GM21529 (cell line): Measurements from ENCODE around the gene SYT6.

Source experiments
- ATAC-seq: cut with Tn5 transposase; IDR thresholded peaks from one replicate; pipeline ENCODE4 v1.9.1; 2021; ENCODE audit not compliant: unreplicated experiment

The SYT6 gene

GRCh38 chr1:114155706-114156105 is 2.0 kb upstream of the SYT6 start:
- no peak for ATAC-seq

DNA sequence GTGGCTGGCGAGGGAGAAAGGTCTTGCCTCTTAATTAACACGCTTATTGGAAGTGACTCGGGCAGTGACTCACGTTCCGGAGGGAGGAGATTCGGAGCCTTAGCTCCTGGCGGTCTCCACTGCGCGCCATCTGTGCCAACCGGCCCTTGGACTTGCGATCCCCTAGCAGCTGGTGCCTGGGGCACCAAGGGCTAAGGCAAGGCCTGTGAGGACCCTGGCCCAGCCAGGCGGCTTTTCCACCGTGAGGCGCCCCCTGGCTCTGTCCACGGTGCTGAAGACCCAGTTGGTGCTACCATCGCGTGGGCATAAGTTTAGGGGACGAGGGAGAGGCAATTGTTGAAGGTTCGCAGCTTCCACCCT is 1.3 kb upstream of the SYT6 start:
- ATAC-seq = no peak

- no peak for ATAC-seq
Measured at GRCh38 chr1:114154146-114154962, 685 bp upstream of the SYT6 start.

DNA sequence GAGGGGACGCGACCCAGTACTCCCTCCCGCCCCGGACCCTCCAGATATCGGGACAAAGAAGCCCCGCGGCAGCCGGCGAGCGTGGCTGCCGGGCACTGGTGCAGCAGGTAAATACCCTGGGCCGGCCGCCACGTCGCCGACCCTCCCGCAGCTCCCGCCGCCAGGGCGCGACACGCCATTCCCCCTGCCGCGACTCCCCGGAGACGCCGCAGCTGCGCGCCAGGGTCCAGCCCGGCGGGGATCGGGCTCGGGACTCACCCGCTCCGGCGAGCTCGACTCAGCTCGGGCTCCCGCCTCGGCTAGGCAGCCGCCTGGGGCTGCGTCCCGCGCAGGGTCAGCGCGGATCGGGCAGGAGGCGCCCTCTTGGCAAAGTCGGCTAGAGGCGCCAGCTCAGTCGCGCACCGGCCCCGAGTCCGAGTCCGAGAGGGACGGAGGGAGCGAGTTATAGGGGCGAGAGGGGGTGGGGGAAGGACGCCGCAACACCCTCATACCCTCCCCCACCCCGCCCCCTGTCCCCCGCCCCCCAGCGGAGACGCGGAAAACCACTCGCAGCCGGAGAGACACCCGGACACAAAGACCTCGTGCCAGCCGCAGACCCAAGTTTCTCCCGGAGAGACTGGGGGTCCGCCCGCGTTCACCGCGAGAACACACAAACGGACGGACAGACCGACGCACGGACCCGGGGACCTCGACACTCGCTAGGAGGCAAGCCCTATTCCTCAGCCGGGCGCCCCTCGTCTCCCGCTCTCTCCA is 985 bp downstream of the SYT6 start:
- no peak for ATAC-seq

DNA sequence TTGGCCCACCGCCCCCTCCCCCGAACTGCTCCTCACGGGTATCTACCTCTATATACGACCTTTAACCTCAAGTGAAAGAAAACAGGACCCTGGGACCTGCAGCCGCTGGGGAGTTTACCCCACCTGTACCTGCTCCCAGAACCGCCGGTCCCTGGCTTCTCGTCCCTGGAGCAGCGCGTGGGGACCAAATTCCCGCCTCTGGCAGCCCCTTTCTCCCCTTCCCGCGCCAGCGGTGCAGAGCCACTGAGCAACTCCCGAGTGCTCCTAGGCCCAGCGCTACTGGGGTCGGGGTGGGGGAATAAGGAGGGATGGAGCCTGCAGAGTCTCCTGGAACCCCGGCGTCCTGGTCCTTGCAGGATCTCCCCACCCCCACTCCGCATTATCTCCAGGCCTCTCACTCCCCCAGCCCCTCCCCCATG is 1.6 kb downstream of the SYT6 start:
- no peak for ATAC-seq

- no peak for ATAC-seq
Measured at GRCh38 chr1:114150016-114150415, 3.7 kb downstream of the SYT6 start.

- no peak for ATAC-seq
Measured at GRCh38 chr1:114149211-114149610, 4.5 kb downstream of the SYT6 start.

DNA sequence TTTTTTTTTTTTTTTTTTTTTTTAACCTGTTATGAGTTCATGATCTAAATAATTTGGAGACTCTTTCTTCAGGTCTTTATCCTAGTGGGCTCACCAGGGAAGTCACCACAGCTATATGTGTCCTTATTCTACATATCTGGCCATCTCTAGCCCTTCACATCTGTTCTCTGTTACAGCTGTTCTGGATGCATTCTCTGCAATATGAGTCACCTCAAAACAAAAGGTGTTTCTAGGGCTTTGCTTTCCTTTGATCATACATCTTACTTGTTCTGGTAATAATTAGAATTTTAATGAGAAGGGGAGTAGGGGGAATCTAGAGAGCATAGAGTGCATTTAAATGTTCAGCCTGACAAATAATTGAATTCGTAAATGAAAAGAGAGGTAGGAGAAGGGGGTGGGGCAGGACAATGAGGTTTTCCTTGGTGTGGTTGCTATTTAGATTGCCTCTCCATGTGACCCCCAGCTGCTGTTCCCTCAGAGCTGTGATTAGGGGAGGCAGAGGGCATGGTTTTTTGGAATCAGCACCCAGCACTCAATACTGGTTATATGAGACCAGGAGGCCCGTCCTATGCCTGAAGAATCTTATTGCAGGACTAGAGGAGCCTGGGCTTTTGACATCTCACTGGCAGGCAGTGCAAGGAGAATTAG is 8.0 kb downstream of the SYT6 start:
- no peak for ATAC-seq

GRCh38 chr1:114144016-114144415 is 9.7 kb downstream of the SYT6 start:
- ATAC-seq = no peak

- ATAC-seq = no peak
Measured at GRCh38 chr1:114139540-114139939, 14.1 kb downstream of the SYT6 start.

GRCh38 chr1:114137497-114137896 is 16.2 kb downstream of the SYT6 start:
- no peak for ATAC-seq

DNA sequence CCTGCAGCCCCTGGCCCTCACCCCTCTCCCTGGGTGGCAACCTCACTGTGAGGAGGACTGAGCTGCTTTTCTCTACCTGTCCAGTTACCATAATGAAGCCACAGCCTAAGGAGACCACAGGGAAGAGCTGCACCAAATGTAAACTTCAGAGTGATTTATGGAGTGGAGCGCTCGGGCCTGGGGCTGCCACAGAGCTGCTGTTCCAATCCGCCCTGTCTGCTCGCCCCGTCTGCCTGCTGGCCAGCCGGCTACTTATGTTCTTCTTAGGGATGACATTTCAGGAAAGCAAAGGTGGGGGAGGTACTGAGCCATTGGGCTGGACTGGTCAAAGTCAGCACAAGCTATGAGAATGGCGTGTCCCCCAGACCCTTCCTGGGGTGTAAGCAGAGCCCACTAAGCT is 17.9 kb downstream of the SYT6 start:
- ATAC-seq = no peak

GRCh38 chr1:114134518-114134917 is 19.2 kb downstream of the SYT6 start:
- ATAC-seq = no peak

- no peak for ATAC-seq
Measured at GRCh38 chr1:114133129-114133528, 20.5 kb downstream of the SYT6 start.

DNA sequence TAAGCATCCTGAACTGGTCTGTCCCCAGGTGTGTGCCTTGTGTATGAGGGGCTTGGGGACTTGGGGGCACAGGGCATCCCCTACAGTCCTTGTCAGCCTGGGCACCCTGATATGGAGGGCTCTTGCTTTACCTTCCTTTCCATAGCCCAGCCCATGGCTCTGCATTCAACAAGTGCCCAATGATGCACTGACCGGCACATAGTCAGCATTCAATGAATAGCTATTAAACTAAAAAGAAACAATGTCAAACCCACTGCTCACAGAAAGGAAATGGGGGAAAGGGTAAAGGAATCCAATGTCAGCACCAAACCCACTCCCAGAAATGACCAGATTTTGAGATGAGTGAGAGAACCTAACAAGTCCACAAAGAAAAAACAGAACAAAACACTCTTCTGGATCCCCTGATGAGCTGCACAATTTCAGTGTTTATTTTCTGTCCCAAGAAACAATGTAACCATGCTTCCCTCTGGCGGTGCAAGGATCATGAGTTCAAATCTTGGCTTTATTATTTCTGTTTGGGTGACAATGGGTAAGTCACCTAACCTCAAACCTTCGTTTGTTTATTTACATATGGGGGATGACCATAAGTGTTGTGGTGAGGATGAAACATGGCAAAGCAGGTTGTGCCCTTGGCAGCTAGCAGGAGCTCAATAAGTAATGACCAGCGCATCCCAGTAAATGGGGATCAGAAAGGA is 22.0 kb downstream of the SYT6 start:
- ATAC-seq = no peak

GRCh38 chr1:114130846-114131525 is 22.7 kb downstream of the SYT6 start:
- no peak for ATAC-seq

- no peak for ATAC-seq
Measured at GRCh38 chr1:114130213-114130612, 23.5 kb downstream of the SYT6 start.

DNA sequence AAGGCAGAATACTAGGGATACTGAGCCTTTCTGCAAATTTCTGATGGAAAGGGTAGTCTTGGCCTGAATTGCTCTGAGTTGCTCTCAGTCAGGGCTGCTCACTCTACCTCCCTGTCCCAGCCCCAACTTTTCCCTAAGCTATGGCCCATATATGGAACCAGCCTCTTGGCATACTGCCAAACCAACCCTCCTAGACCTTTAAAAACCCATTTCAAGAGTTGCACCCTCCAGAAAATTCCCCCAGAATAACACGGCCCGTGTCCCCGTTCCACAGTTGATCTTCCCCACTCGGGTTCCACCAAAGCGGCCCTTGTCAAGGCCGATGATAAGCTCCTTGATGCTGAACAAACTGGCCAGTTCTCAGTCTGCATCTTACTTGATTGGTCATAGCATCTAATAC is 25.4 kb downstream of the SYT6 start:
- ATAC-seq = no peak

DNA sequence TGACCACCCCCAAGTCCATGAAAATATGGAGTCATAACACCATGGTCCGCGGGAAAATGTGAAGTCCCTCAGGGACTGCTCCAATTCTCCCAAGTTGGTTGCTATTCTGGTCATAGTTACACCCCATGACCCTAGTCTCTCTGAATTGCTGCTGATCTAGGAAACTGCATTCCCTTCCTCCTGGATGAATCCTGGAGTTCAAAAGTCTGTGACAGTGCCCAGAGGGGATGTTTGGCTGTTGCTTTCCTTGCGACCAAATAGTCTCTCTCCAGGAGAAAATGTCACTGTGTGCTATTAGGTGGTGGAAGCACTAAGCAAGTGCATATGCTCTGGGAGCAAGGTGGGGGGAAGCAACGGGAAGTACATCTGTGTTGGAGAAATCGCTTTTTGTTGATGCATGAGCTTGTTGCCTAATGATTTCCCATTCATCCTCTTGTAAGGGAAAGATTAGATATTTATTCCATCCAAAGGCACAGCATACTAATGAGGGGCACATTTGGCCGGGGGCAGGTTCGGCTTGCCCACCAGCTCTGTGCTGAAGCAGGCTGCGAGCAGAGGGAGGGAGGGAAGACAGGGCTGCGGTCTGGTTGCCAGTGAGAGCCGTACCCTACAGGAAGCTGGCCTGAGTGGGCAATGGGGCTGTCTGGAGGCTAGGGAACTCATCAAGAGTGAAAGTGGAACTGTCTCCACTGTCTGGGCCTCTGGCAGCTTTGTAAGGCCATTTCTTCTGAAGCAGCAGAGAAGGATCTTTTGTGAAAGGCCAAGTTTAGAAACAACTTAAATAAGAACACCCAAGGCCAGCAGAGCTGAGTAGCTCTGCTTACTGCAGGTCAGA is 27.2 kb downstream of the SYT6 start:
- ATAC-seq = peak; percentile 79

DNA sequence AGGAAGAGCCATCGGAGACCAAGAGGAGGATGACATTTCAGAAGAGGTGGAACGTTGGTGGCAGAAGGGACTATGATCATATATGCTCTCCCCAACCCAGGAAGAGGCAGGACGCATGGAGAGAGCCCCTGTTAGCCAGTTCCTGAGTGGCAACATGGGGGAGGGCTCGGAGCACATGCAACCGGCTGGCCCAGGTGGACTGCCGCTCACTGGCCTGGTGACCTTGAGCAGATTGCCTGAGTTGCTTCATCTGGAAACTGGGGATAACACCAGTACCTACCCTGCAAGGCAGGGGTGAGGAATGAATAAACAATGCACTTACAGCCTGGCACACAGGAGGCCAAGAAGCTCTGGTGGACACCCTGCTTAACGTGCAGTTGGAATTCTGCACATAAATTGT is 29.0 kb downstream of the SYT6 start:
- ATAC-seq = no peak
